Panc1 (cell line): ENCODE data around the gene CDIP1.

ENCODE experiments used
- POLR2AphosphoS5 ChIP-seq: IDR thresholded peaks from 2 replicates; pipeline ENCODE4 v1.6.1; 2012; ENCODE audit warnings: mild to moderate bottlenecking, low read depth, low read length, moderate library complexity
- TF ChIP-seq, protein P1 (sequence below): fragments of 450-650 bp; IDR thresholded peaks from 2 replicates; pipeline ENCODE4 v1.5.1; 2017; ENCODE audit warnings: mild to moderate bottlenecking

DNA sequence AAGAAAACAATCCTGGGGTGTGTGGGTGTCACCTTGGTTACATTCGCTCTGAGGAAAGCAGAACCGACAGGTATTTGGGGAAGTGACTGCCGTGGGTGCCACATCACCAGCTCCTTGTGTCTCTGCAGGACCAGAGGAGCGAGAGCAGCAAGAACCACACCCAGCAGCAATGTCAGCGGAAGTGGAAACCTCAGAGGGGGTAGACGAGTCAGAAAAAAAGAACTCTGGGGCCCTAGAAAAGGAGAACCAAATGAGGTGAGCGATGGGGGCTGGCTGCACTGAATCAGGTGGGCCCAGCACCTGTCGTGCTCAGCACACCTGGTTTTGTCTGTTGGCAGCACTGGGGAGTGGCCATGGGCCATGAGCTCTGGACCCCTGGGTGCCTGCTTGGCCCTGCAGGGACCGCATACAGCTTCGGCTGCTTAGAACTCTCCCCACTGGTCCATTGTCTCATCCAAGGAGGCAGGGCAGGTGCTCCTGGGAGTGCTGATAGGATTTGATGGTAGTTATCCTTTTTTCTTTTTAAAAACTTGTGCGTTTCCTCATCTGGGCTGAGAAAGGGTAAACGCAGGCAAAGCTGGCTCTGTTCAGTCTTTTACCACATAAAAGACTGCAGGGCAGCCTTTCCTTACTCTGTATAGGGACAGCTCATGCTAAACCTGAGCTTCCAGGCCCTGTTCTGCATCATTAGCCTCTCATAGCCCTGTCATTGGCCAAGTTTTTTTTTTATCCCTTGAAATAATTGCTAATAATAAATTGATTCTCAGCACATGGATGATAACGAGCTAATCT, 33.0 kb downstream of the CDIP1 start:
- TF ChIP-seq, protein P1, sequence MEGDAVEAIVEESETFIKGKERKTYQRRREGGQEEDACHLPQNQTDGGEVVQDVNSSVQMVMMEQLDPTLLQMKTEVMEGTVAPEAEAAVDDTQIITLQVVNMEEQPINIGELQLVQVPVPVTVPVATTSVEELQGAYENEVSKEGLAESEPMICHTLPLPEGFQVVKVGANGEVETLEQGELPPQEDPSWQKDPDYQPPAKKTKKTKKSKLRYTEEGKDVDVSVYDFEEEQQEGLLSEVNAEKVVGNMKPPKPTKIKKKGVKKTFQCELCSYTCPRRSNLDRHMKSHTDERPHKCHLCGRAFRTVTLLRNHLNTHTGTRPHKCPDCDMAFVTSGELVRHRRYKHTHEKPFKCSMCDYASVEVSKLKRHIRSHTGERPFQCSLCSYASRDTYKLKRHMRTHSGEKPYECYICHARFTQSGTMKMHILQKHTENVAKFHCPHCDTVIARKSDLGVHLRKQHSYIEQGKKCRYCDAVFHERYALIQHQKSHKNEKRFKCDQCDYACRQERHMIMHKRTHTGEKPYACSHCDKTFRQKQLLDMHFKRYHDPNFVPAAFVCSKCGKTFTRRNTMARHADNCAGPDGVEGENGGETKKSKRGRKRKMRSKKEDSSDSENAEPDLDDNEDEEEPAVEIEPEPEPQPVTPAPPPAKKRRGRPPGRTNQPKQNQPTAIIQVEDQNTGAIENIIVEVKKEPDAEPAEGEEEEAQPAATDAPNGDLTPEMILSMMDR: no peak
- TF ChIP-seq POLR2AphosphoS5: no peak
